ENCODE measurements around the gene SRXN1. TPM values are rescaled to one million over a fixed set of nuclear protein-coding genes. Genes with fewer than 3 reads are reported as not detected.
"Not testable (repeated sequence)": the region's sequence is repeated elsewhere in the genome, so short reads cannot be mapped to it uniquely, and the experiment has no call there.

Gene SRXN1
- total RNA-seq, 1 donor from 2014 or later, result 47.6 TPM

DNA sequence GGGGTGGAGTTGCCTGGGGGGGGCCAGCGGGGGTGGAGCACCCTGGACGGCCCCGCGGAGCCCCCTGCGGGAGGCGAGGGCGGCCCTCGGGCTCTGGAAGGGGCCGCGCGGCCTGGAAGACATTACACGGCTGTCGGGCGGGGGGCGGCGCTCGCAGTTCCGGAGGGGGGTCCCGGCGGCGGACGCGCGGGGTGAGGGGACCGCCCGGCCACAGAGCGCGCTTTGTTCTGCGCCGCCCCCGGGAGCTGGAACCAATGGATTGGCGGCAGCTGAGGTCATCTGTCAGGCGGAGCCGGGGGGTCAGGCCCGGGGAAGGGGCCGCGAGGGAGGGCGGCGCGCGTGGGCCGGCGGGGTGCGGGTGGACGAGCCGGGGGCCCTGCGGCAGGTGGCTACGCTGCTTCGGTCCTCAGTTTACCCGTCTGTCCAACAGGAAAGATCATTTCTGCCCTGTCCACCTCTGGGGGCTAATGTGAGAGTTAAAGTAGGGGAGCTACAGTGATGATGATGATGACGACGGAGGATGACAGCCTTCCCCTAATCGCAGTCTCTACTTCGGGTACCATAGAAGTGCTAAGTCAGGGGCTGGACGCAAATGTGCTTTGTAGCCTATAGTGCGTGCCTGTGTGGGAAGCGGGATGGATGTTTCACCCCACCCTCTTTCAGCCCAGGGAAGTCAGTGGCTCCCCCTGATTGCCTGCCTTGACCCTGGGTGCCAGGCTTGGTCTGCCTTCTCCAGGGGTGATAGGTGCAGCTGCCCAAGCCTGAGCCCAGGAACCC is 10.4 kb downstream of the SRXN1 start:
- ATAC-seq (ENCODE audit: poor library complexity), result peak; percentile 47
- no peak for DNase-seq
- intact Hi-C loops (cut with DNase I), result loop anchor here (10.0 kb wide), 1 partner anchor 288 kb away; no protein-coding TSS in a partner anchor

DNA sequence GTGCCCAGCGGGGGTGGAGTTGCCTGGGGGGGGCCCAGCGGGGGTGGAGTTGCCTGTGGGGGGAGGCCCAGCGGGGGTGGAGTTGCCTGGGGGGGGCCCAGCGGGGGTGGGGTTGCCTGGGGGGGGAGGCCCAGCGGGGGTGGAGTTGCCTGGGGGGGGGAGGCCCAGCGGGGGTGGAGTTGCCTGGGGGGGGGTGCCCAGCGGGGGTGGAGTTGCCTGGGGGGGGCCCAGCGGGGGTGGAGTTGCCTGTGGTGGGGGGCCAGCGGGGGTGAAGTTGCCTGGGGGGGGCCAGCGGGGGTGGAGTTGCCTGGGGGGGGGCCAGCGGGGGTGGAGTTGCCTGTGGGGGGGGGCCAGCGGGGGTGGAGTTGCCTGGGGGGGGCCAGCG is 11.0 kb downstream of the SRXN1 start:
- intact Hi-C loops (cut with DNase I), result loop anchor here (10.0 kb wide), 1 partner anchor 287 kb away; no protein-coding TSS in a partner anchor
- not testable (repeated sequence) for ATAC-seq (ENCODE audit: poor library complexity); DNase-seq

DNA sequence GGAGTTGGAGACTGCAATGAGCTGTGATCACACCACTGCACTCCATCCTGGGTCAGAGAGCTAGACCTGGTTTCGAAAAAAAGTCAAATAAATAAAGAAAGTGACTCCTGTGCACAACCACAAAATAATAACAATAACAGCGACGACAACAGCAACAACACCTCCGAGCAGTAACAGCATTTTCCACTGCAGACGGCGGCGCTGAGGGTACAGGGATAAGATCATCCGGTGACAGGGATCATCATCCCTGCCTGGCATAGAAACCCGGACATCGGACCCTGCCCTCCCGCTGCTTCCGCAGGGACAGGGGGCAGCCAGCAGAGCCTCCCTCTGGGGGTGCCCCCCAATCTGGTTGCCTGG is 11.5 kb downstream of the SRXN1 start:
- ATAC-seq (ENCODE audit: poor library complexity) (no peak), DNase-seq (no peak)
- intact Hi-C loops (cut with DNase I), result loop anchor here (10.0 kb wide), 1 partner anchor 287 kb away; no protein-coding TSS in a partner anchor

DNA sequence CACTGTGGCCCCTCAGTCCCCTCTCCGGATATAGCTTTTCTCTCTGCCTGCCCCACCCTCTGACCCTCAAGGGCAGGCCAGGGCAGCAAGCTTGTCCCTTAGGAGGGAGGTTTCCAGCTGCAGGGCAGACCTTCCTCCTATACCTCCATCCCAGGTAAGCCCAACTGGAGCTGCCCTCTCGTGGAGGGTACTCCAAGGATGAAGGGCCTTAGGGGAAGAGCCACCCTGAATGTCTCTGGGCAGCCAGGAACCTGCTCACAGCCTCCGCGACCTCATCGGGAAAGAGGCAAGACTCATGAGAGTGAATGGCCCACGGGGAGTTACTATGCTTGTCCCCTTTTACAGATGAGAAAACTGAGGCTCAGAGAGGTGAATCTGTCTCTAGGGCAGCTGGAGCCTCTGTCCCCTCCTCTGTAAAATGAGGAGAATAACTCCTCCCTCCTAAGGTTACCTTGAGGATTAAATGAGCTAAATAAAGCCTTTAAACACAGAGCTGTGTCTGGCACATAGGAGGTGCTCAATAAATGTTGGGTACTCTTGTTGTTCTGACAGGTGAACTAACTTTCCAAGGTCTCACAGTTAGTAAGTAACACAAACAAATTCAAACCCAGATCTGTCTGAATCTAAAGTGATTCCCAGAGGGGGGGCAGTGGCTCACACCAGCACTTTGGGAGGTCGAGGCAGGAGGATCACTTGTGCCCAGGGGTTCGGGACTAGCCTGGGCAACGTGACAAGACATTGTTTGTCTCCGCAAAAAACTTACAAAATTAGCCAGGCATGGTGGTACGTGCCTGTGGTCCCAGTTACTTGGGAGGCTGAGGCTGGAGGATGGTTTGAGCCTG is 12.1 kb downstream of the SRXN1 start:
- intact Hi-C loops (cut with DNase I), result loop anchor here (10.0 kb wide), 1 partner anchor 286 kb away; no protein-coding TSS in a partner anchor
- ATAC-seq (ENCODE audit: poor library complexity) (no peak), DNase-seq (no peak)

DNA sequence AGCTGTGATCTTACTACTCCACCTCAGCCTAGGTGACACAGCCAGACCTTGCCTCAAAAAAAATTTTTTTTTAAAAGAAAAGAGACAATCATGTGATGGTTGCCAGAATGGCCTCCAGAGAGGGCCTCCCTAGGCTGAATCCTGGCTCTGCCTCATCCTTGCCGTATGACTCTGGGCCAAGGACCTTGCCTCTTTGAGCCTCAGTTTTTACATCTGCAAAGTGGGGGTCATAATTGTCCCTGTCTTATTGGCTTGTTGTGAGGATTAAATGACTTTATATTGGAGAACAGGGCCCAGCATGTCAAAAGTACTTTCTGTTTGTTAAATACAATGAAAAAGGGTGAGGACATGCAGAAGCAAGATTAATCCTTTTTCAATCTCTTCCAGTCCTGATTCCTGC is 14.4 kb downstream of the SRXN1 start:
- DNase-seq (no peak), ATAC-seq (ENCODE audit: poor library complexity) (no peak)
- intact Hi-C loops (cut with DNase I), result no loop called here

DNA sequence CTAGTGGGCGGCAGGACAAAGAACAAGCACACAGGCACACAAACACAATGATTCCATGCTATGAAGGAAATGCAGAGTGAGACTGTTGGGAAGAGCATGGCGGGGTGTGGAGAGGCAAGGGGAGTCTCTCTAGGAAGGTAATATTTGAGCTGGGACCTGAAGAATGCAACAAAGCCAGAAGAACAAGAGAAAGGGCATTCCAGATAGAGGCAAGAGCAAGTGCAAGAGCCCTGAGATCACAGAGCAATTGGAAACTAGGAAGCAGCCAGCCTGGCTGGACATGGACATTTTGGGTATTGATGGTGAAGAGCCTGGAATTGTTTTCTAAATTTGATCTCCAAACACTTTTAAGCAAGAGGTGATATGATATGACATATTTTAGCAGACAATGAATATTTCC is 15.4 kb downstream of the SRXN1 start:
- DNase-seq, result no peak
- intact Hi-C loops (cut with DNase I), result no loop called here
- ATAC-seq (ENCODE audit: poor library complexity), result no peak

DNA sequence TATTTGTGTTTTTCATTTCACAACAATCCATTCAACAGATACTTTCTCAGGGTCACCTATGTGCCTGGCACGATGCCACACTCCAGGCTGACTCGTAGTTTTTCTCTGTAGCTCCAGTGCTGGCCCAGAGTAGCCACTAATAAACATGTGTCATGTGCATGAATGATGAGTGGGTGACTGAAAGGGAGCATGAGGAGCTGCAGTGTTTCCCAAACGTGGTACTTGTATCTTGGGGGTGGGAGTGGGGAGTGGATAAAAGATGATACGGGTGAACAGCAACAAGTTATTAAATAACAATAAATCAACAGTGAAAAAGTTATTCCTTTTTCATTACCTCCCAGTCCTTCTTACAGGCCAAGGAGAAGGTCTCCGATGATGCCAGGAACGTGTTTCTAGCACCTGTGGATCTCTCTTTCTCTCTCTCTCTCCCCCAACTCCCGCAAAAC is 17.1 kb downstream of the SRXN1 start:
- intact Hi-C loops (cut with DNase I), result no loop called here
- ATAC-seq (ENCODE audit: poor library complexity) (no peak), DNase-seq (no peak)

DNA sequence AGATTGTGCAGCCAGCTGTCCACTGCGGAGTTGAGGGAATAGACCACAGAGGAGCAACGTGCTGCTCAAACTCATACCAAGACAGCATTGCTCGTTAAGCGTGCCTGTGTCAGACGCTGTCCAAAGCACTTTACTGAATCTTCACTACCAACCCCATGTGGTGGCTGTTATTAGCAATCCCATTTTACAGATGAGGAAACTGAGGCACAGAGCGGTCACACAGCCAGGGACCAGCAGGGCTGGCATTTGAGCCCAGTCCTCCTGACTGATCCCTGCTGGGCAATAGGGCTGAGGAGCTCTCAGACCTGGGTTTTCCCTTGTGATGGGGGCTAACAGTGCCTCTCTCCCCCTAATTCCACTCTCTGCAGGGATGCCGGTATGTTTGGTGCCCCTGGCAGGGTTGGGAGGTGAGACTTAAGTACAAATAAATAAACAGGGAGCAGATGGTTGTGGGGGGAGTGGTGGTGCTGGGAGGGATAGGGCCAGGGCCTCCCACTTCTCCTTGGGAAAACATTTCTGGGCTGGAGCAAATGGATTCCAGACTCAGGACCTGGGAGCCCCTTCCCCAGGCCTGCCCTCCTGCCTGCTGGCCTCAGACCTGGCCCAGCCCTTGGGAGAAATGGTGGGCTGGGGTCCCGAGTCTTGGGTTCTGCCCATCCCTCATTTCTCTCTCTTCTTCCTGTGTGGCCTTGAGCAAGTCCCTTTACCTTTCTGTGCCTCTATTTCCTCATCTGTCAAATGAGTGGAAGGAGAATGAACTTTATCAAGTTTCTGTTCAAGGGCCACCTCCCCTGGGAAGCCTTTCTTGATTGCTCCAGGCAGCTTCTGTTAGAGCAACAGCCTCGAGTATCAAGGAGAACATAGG is 17.7 kb downstream of the SRXN1 start:
- intact Hi-C loops (cut with DNase I), result no loop called here
- DNase-seq, result no peak
- ATAC-seq (ENCODE audit: poor library complexity), result no peak

DNA sequence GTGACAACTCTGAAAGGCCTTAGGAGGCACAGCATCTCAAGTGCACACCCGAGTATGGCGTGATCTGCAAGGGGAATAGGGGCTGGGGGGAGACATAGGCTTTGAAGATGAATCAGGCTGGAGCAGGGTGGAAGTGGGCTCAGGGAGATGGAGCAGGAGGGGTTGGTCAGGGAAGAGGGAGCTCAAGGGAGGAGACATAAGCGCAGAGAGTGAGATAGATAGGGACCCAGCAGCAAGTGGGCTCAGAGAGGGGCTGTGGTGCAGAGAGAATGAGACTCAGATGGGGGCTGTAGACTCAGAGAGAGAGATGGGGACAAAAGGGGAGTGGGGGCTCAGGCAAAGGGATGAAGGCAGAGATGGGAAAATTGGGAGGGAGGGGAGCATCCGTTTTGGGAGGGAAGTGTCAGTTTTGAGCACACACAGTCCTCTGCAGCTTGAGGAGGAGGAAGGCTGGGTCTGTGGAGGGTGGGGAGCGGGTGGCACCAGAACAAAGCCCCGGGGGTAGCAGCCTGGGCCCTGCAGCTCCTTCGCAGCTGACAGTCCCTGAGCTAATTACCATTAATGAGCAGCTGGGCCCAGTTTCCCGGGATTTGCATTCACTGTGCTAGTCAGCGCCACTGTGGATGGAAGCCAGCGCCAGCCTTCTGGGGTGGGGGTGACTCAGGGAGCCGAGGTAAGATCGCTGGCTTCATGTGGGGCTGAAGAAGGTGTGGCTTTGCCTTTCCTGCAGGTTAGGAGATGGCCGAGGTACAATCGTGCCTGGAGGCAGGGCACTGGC is 18.7 kb downstream of the SRXN1 start:
- intact Hi-C loops (cut with DNase I), result no loop called here
- DNase-seq, result no peak
- ATAC-seq (ENCODE audit: poor library complexity), result no peak

DNA sequence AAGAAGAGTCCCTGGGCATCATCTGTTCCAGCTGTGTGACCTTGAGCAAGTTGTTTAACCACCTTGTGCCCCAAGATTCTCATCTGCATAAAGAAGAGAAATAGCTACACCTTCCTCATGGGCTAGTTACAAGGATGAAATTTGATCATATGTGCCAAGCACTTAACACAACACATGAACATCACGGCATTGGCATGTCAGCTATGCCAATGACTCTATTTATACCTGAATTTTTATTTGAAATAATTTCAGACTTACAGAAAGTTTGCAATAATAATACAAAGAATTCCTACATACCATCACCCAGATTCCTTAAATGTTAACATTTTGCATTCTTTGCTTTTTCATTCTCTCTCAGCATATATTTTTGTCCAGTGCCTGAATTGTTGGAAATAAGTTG is 21.9 kb downstream of the SRXN1 start:
- no peak for DNase-seq
- intact Hi-C loops (cut with DNase I), result no loop called here
- ATAC-seq (ENCODE audit: poor library complexity), result no peak

DNA sequence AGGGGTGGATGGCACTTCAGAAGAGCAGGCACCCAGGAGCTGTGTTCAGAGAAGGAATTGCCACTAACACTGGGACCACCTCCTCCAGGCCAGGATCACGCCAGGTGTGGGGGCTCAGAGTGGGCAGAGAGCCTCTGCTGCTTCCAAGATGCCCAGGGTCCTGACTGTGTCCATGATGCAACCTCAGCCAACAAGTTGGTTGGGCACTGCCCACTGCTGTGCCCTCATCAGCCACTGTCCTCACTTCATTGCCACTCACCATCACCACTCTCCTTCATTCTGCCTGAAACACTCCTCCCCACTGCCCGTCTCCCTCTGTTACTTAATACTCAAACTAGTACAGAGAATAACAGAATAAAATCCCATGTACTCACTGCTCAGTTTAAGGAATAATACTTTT is 26.4 kb downstream of the SRXN1 start:
- intact Hi-C loops (cut with DNase I), result no loop called here
- DNase-seq, result no peak
- no peak for ATAC-seq (ENCODE audit: poor library complexity)

DNA sequence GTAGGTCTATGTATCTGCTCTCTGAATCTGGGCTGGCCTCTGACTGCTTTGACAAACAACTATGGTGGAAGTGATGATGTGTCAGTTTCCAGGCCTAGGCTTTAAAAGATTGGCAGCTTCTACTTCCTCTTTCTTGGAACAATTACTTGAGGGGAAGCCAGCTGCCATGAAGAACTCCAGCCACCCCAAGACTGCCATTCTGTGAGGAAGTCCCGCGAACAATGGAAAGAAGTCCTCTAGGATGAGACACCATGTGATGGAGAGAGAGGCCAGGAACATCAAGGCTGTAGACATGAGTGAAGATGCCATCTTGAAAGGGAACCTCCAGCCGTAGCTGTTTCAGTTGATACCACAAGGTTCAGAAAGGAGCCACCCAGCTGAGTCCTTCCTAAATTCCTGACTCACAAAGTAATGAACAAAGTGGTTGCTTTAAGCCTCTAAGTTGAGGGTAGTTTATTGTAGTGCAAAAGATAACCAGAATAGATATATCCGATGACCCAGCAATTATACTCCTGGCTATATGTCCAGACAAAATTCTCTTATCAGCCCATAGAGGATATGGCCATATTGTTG is 27.6 kb downstream of the SRXN1 start:
- ATAC-seq (ENCODE audit: poor library complexity) (no peak), DNase-seq (no peak)
- intact Hi-C loops (cut with DNase I), result no loop called here

DNA sequence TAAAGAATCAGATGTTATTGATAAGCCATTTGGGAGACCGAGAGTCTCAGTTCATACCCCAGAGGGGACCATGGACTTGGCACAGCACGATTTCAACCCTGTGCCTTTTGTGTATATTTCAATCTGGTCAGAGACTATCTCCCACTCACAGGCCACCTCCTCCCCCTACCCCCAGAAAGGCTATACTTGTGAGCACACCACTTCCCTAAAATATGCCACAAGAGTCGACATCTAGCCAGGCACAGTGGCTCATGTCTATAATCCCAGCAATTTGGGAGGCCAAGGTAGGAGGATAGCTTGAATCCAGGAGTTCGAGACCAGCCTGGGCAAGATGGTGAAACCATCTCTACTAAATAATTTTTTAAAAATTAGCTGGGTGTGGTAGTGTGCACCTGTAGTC is 29.3 kb downstream of the SRXN1 start:
- intact Hi-C loops (cut with DNase I), result no loop called here
- no peak for ATAC-seq (ENCODE audit: poor library complexity)
- DNase-seq, result no peak

DNA sequence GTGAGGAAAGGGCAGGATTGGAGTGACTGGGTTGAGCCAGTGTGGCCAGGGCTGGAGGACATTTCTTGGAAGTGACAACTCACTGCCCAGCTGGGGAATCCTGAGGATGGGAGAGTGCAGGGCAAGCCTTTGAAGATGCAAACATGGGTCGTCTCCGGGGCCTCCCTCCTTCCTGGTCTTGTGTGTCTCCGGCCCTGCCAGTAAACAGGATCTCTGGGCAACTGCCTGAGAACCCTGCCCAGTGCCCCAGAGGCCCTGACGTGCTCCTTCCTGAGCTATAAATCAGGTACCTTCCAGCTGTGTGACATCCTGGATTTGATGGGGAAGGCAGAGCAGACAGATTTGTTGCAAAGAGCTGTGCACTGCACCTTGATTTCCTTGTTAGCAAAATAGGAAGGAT is 30.0 kb downstream of the SRXN1 start:
- intact Hi-C loops (cut with DNase I), result no loop called here
- no peak for DNase-seq
- no peak for ATAC-seq (ENCODE audit: poor library complexity)

DNA sequence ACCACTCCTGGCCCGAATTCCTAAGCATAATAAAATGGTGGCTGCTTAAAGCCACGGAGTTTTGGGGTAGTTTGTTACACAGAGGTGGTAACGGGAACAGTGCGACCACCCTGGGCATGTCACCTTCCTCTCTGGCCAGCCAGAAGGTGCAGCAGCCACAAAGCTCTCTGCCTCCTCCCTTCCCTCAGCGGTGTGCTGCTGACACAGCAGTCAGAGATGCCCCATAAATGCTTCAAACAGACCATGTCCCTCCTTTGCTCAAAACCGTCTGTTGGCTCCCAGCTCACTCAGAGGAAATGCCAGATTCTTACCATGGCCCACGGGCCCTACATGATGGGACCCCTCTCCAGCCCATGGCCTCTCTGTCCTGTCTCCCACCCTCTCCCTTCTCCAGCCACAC is 30.8 kb downstream of the SRXN1 start:
- intact Hi-C loops (cut with DNase I), result no loop called here
- no peak for DNase-seq

DNA sequence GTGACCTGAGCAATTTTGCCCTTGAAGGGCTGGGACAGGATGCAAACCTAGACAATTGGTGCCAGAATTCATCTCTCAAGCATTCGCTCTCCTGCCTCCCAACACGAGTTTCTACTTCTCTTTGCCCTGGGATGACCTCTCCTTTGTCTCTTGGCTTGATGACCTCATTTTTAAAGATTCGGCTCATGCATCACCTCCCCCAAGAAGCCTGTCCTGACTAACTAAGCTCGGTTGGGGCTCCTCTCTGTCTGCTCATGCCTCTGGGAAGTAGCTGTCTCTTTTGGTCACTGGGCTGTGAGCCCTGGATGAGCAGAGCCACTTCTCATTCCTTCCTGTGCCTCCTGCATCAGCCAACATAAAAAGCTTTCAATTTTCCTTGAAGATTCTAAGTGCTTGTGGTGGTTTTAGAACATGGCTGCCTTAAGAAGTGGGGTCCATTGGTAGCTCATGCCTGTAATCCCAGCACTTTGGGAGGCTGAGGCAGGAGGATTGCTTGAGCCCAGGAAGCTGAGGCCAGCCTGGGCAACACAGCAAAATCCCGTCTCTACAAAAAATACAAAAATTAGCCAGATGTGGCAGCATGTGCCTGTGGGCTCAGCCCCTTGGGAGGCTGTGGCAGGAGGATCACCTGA is 31.8 kb downstream of the SRXN1 start:
- ATAC-seq (ENCODE audit: poor library complexity), result no peak
- intact Hi-C loops (cut with DNase I), result no loop called here

More for the DNA sequence above, 30.8 kb downstream of the SRXN1 start:
- ATAC-seq (ENCODE audit: poor library complexity), result no peak

DNA sequence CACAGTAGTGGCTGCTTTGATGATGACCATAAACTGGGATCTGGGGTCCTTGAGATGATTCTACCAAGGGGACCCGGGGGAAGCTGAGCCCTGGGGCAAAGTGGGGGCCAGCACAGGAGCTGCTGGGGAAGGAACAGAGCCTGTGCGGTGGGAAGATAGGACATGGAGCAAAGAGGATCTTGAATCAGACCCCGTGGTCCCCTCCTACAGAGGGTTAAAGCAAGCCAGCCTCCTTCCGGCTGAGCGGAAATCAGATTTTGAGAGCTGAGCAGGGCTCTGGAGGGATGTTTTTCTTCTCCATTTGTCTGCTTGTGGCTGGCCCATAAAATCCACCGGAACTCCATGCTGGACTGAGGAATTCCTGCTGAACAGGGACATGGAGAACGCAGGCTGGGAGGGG is 32.8 kb downstream of the SRXN1 start:
- intact Hi-C loops (cut with DNase I), result no loop called here
- no peak for ATAC-seq (ENCODE audit: poor library complexity)
- no peak for DNase-seq

More for the DNA sequence above, 31.8 kb downstream of the SRXN1 start:
- no peak for DNase-seq
